ACC112 (cell line): ENCODE measurements around the gene CCDC85A.

Experiments
- H2AFZ ChIP-seq: fragments of 200-600 bp; sonication (generic); one replicate; pipeline ENCODE4 v1.6.0; 2017; ENCODE audit warnings: antibody characterized with exemption, low read length; ENCODE audit not compliant: unreplicated experiment
- H3K27ac ChIP-seq: fragments of 200-600 bp; sonication (generic); 2 replicates; pipeline ENCODE4 v1.5.1; 2014; ENCODE audit warnings: low read depth, mild to moderate bottlenecking, antibody characterized with exemption, low read length, moderate library complexity
- H3K27me3 ChIP-seq: fragments of 200-600 bp; sonication (generic); 2 replicates; pipeline ENCODE4 v1.6.1; 2014; ENCODE audit warnings: mild to moderate bottlenecking, antibody characterized with exemption, low read length, moderate library complexity, mixed read lengths; ENCODE audit not compliant: insufficient read depth
- H3K36me3 ChIP-seq: fragments of 200-600 bp; sonication (generic); 2 replicates; pipeline ENCODE4 v1.6.1; 2016; ENCODE audit warnings: mild to moderate bottlenecking, antibody characterized with exemption, low read length, moderate library complexity, mixed read lengths; ENCODE audit not compliant: insufficient read depth
- H3K4me1 ChIP-seq: fragments of 200-600 bp; sonication (generic); one replicate; pipeline ENCODE4 v1.6.1; 2016; ENCODE audit warnings: low read length, mixed read lengths; ENCODE audit not compliant: insufficient read depth, unreplicated experiment, control insufficient read depth
- H3K4me3 ChIP-seq: fragments of 200-600 bp; sonication (generic); 2 replicates; pipeline ENCODE4 v1.5.1; 2014; ENCODE audit warnings: mild to moderate bottlenecking, low read depth, low read length
- H3K79me2 ChIP-seq: fragments of 200-600 bp; sonication (generic); one replicate; pipeline ENCODE4 v1.6.0; 2016; ENCODE audit warnings: low read length; ENCODE audit not compliant: control insufficient read depth, unreplicated experiment, insufficient read depth

The CCDC85A gene

DNA sequence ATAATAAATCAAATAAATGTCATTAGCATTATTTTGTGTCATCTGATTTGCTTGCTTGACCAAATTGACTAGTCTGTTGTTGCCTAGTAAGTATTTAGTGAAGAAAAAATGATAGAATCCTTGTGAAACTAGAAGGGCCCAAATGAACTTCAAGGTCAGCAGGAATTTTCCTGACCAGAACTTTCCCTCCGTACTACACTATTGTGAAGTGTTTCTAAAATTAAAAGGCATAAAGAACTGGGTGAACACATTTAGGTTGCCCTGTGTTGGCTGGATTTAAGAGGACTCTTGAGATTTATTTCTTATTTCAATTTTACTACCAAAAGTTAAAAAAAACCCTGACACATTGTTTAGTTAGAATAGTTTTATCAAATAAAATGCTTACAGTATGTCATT is 142.6 kb downstream of the CCDC85A start:
- Histone ChIP-seq H3K27me3 (no peaks in the 10 kb centered on the region), H3K27ac (no peak overlapping the region), H3K4me1 (no peaks in the 10 kb centered on the region), H3K79me2 (no peaks in the 10 kb centered on the region), H3K36me3 (no peaks in the 10 kb centered on the region), H2AFZ (no peak overlapping the region), H3K4me3 (no peak overlapping the region)

DNA sequence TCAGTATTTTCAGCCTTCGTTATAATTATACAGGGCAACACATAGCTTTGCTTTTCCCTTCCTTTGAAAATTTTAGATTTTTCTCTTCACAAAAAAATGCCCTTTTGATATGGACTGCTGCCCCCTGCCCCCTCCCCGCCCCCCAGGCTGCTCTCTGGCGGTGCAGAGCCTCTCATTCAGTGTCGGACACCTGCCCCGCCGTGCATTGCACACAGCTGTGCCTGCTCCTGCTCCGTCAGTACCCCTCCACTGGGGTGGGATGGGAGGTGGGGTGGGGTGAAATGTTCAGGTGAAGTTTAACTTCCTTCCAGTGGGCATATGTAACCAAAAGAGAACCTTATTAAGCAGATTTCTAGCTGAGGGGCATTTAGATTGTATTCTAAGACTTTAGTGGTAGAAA is 148.0 kb downstream of the CCDC85A start:
- H3K4me1 ChIP-seq = peaks cover 6% of the 10 kb centered on the region
- no peak overlapping the region for H2AFZ ChIP-seq
- no peak overlapping the region for H3K27ac ChIP-seq
- no peaks in the 10 kb centered on the region for H3K27me3 ChIP-seq
- H3K36me3 ChIP-seq = no peaks in the 10 kb centered on the region
- no peak overlapping the region for H3K4me3 ChIP-seq
- no peaks in the 10 kb centered on the region for H3K79me2 ChIP-seq

- Histone ChIP-seq H2AFZ (no peak overlapping the region), H3K4me1 (peaks cover 6% of the 10 kb centered on the region), H3K27ac (no peak overlapping the region), H3K27me3 (no peaks in the 10 kb centered on the region), H3K79me2 (no peaks in the 10 kb centered on the region), H3K36me3 (no peaks in the 10 kb centered on the region), H3K4me3 (no peak overlapping the region)
Observed at GRCh38 chr2:56333812-56334485, 150.2 kb downstream of the CCDC85A start.

- Histone ChIP-seq H3K27ac (no peak overlapping the region), H3K4me1 (peaks cover 6% of the 10 kb centered on the region), H3K4me3 (no peak overlapping the region), H2AFZ (peak overlapping the region; percentile 46), H3K36me3 (no peaks in the 10 kb centered on the region), H3K79me2 (no peaks in the 10 kb centered on the region), H3K27me3 (no peaks in the 10 kb centered on the region)
Observed at GRCh38 chr2:56334622-56335021, 150.8 kb downstream of the CCDC85A start.

DNA sequence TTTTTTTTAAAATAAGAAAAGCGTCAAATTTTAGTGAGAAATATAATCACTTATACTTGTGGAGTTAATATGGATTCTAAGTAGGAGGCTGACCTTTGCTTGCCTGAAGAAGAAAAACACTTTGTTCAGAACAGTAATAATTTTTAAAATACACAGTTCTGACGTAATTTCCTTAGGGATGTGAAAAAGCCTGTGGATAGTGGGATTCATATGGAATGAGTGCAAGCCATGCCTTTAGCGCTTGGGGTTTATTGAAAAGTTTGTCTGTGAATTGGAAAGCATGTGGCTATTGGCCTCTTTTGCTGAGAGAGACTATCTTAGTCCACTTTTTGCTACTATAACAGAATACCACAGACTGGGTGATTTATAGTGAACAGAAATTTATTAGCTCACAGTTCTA is 151.3 kb downstream of the CCDC85A start:
- Histone ChIP-seq H3K79me2 (no peaks in the 10 kb centered on the region), H3K4me3 (no peak overlapping the region), H3K27me3 (no peaks in the 10 kb centered on the region), H3K36me3 (no peaks in the 10 kb centered on the region), H3K27ac (no peak overlapping the region), H3K4me1 (peaks cover 6% of the 10 kb centered on the region), H2AFZ (peak overlapping the region; percentile 46)

DNA sequence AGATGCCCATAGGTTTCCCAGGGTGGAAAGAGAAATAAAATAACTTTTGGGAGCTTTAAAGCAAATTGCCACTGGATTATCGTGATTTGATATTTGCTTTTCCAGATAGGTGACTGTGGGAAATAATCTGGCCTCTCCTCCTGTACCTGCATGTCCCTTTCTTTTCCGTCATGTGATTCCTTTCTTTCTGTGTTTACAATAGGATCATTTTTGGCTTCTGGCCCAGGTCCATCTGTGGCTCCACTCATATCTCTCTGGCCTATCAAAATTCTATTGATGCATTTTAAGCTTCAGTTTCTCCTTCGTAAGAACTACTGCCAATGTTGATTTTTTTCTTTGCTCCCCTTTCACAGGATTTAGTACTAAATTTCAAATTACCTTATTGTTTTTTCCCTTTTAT is 153.6 kb downstream of the CCDC85A start:
- H2AFZ ChIP-seq = no peak overlapping the region
- no peaks in the 10 kb centered on the region for H3K79me2 ChIP-seq
- H3K4me1 ChIP-seq = peaks cover 6% of the 10 kb centered on the region

GRCh38 chr2:56338232-56338631 is 154.4 kb downstream of the CCDC85A start:
- H3K79me2 ChIP-seq = no peaks in the 10 kb centered on the region
- H2AFZ ChIP-seq = no peak overlapping the region
- H3K27me3 ChIP-seq = no peaks in the 10 kb centered on the region
- H3K4me1 ChIP-seq = peaks cover 6% of the 10 kb centered on the region
- H3K27ac ChIP-seq = no peak overlapping the region
- no peaks in the 10 kb centered on the region for H3K36me3 ChIP-seq
- H3K4me3 ChIP-seq = no peak overlapping the region

More for the DNA sequence above, 153.6 kb downstream of the CCDC85A start:
- Histone ChIP-seq H3K4me3 (no peak overlapping the region), H3K27me3 (no peaks in the 10 kb centered on the region), H3K27ac (no peak overlapping the region), H3K36me3 (no peaks in the 10 kb centered on the region)

DNA sequence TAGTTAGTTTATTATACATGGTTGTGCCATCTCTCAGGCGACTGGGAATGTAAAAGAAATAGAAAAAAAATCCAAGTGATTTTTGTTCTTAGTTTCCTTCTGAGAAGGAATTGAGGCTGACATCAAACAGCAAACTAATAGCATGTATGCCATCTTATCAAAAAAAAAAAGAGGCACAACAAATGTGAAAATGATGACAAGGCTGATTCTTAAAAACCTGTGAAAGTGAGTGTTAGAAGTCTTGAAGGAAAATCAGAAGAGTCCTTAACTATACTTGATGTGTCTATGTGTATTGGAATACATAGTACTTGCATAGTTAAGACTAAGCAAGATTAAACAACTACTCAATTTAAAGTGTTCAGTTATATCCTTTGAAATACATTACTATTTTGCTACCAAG is 161.0 kb downstream of the CCDC85A start:
- no peaks in the 10 kb centered on the region for H3K79me2 ChIP-seq
- no peak overlapping the region for H3K4me3 ChIP-seq
- H3K27me3 ChIP-seq = no peaks in the 10 kb centered on the region
- no peak overlapping the region for H2AFZ ChIP-seq
- H3K4me1 ChIP-seq = no peaks in the 10 kb centered on the region
- no peak overlapping the region for H3K27ac ChIP-seq
- H3K36me3 ChIP-seq = no peaks in the 10 kb centered on the region

- Histone ChIP-seq H3K27ac (no peak overlapping the region), H3K36me3 (no peaks in the 10 kb centered on the region), H3K79me2 (no peaks in the 10 kb centered on the region), H3K4me1 (no peaks in the 10 kb centered on the region), H2AFZ (no peak overlapping the region), H3K4me3 (no peak overlapping the region), H3K27me3 (no peaks in the 10 kb centered on the region)
Observed at GRCh38 chr2:56347881-56348280, 164.1 kb downstream of the CCDC85A start.

- Histone ChIP-seq H3K4me3 (no peak overlapping the region), H2AFZ (no peak overlapping the region), H3K79me2 (no peaks in the 10 kb centered on the region), H3K27me3 (no peaks in the 10 kb centered on the region), H3K36me3 (no peaks in the 10 kb centered on the region), H3K27ac (no peak overlapping the region), H3K4me1 (no peaks in the 10 kb centered on the region)
Observed at GRCh38 chr2:56348392-56349210, 164.8 kb downstream of the CCDC85A start.
